Testis (tissue), 2 donors: ENCODE measurements around the gene FHOD3.

ENCODE experiments used
- POLR2A ChIP-seq: fragments of 450-650 bp; IDR thresholded peaks from one replicate; pipeline ENCODE4 v1.6.1; 2017; ENCODE audit warnings: antibody characterized with exemption, mild to moderate bottlenecking, moderate library complexity
- TF ChIP-seq, protein P1 (sequence below), 3 experiments: fragments of 450-650 bp in 2 of 3; fragments of 200-600 bp in 1 of 3; sonication (generic) in 1 of 3; IDR thresholded peaks; one replicate each; pipeline ENCODE4 v1.5.1; 2016 to 2019; ENCODE audit warnings: antibody characterized with exemption in 3 of 3, mild to moderate bottlenecking in 2 of 3, moderate library complexity in 1 of 3

DNA sequence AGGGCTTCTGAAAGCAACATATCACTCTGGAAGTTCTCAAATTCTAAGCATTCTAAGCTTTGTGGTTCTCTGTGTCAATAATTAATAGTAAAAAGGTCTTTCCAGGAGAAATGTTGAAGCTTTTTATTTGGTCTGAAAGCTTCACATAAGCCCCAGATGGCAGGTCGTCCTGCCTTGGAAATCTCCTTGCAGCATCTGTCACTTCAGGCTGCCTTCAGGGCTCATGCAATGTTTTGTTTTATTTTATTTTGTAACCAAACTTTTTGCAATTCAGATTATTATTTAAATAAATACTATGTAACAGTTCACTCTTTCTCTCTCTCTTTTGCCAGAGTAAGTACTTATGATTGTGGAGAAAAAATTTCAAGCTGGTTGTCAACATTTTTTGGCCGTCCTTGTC, 46.7 kb upstream of the FHOD3 start:
- TF ChIP-seq, protein P1, sequence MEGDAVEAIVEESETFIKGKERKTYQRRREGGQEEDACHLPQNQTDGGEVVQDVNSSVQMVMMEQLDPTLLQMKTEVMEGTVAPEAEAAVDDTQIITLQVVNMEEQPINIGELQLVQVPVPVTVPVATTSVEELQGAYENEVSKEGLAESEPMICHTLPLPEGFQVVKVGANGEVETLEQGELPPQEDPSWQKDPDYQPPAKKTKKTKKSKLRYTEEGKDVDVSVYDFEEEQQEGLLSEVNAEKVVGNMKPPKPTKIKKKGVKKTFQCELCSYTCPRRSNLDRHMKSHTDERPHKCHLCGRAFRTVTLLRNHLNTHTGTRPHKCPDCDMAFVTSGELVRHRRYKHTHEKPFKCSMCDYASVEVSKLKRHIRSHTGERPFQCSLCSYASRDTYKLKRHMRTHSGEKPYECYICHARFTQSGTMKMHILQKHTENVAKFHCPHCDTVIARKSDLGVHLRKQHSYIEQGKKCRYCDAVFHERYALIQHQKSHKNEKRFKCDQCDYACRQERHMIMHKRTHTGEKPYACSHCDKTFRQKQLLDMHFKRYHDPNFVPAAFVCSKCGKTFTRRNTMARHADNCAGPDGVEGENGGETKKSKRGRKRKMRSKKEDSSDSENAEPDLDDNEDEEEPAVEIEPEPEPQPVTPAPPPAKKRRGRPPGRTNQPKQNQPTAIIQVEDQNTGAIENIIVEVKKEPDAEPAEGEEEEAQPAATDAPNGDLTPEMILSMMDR (IDR thresholded peaks at IDR 0.05) = no peak
- no peak for TF ChIP-seq POLR2A
